NT2/D1 (cell line): ENCODE data around the gene METRN.

Experiments used
- SUZ12 ChIP-seq: IDR thresholded peaks from 2 replicates; pipeline ENCODE4 v1.6.1; 2011; ENCODE audit not compliant: insufficient read length, insufficient read depth; ENCODE audit errors: extremely low read depth
- YY1 ChIP-seq: IDR thresholded peaks from 2 replicates; pipeline ENCODE4 v1.6.1; 2011; ENCODE audit not compliant: insufficient read length, insufficient read depth
- ZNF274 ChIP-seq: IDR thresholded peaks from 2 replicates; pipeline ENCODE4 v1.6.1; 2011; ENCODE audit warnings: mild to moderate bottlenecking, low read depth, low read length

DNA sequence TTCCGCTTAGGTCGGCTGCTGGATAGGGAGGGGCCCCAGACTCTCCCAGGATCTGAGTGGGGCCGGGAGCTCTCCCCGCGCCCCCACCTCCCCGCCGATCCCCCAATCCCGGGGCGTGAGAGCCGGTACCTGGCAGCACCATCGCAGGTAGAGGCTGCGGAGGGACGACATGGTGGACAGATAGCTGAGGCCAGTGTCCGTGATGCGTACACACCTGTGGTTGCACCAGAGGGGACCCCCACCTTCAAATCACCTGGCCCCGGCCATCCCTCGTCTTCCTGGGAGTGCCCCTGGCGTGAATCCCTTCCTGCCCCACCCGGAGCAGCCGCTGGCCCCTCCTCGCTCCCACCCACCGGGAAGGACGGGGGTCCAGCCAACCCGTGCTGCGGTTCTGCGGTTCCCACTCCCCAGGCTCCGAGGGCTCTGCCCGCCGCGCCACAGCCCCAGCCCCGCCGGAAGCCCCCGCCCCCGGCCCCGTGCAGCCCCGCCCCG is 20.0 kb upstream of the METRN start:
- TF ChIP-seq SUZ12: no peak
- no peak for TF ChIP-seq ZNF274
- TF ChIP-seq YY1: no peak
